OCI-LY3 (cell line): ENCODE results near the gene DESI1.

Source experiments
- CTCF ChIP-seq: fragments of 200-600, 300-600 bp; sonication (generic); IDR thresholded peaks from 2 replicates; pipeline ENCODE4 v1.5.1; 2014; ENCODE audit warnings: antibody characterized with exemption, low read length, low read depth
- EZH2phosphoT487 ChIP-seq: fragments of 200-600 bp; shearing (Covaris generic); IDR thresholded peaks from 2 replicates; pipeline ENCODE4 v1.6.1; 2018; ENCODE audit warnings: antibody characterized with exemption, mixed run types, low read depth

DNA sequence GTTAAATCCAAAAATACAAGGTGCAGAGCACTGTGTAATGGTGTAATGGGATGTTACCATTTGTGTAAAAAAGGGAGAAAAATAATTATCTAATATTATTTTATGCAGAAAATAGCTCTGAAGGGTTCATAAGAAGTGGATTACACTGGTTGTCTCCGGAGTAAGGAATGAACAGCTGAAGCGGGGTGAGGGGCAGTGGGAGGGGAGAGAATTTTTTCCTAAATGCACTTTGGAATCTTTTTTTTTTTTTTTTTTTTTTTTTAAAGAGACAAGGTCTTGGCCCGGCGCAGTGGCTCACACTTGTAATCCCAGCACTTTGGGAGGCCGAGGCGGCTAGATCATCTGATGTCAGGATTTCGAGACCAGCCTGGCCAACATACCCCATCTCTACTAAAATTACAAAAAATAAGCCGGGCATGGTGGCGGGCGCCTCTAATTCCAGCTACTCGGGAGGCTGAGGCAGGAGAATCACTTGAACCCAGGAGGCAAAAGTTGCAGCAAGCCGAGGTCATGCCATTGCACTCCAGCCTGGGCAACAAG lies 69.8 kb downstream of the DESI1 start:
- TF ChIP-seq CTCF (no peak), EZH2phosphoT487 (no peak)
